Stimulated activated CD4-positive, alpha-beta T cell treated with anti-CD3 and anti-CD28 coated beads, Interleukin-12 subunit alpha, Interleukin-12 subunit beta, amount 100 ng/mL, for 24 hours (primary cell): ENCODE results near the gene SIAH2.

Source experiments
- DNase-seq, 2 experiments: peaks; one replicate each; pipeline ENCODE4 v3.0.0-alpha.2; 2020; ENCODE audit warnings: low read depth in 2 of 2

The SIAH2 gene

DNA sequence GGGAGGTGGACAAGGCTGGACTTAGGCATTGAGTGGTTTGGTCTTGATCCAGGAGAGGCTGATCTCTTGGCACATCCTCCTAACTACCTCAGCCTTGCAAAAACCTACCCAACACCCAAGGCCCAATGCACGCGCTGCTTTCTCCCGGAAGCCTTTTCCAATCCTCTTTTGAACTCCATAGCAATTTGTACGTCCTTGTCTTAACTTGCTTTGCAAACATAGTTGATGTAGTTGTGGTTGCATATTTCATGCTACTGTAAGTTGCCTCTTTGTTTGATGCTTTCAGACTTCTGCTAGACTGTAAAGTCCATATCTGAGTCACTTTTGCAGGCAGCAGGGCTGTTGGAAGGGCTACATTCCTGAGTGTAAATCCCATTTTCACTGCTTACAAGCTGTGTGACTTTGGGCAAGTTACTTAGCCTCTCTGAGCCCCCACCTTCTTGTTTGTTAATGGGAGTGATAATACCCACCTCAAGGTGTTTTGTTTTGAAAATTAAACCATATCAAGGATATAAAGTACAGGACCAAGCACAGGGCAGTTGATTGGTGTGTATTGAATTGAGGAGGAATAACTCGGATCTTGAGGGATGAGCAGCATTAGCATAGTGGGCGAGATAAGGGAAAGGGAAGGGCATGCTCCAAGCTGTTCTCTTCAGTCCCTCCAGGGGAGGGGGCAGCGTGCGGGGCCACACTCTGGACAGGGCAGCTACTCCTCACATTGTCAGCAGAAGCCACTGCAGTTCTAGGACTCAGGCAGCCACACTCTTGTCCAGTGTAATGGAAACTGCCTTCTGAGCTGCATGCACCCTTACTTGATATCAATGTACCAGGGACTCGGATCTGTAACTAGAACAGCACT lies 28.8 kb downstream of the SIAH2 start:
- DNase-seq, result no peak

DNA sequence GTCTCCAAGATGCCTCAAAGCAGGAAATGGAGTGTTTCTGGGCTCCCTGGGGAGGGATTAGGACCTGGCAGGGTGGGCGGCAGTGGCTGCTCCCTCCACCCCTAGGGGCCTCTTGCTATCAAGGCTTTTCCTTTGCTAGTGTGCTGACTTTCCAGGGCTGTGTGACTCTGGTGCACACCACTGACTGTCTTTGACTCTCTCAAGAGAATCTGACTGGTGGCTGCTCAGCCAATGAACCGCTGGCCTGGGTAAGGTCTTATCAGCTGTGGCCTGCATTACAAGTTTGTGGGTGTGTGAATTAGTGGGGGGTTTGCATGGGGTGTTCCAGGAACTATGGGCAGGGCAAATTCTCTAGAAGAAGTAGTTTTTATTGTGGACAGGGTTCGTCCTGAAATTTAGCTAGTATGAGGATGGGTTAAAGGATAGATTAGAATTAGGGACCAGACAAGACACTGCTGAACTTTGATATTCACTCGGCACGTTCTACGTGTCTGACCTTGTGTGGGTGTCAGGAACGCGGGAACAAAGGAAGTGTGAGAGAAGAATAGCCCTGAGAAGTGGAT lies 29.5 kb downstream of the SIAH2 start:
- DNase-seq, result no peak

DNA sequence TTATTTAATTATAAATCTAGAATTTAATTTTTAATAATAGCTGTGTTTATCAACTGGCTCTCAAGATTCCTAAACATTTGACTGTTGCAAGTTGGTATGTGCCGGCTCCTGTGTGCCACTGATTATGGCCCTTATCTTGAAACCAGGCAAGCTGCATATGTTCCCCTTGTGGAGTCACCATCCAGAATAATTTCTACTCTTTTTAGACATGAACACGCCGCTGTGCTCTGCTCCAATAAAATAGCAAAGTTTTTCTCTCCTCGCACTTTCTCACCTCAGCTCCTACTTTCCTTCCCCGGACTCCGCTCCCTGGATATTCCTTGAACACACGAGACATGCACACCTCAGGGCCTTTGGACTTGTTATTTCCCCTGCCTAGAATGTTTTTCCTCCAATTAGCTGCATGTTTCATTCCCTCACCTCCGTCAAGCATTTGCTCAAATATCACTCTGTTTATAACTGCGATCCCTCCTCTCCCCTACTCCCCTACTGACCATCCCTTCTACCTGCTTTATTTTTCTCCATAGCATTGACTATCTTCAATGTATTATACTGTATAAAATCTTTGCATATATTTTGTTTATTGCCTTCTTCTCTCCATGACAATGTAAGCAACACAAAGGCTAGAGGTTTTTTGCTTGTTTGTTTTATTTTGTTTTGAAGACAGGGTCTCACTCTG lies 33.1 kb downstream of the SIAH2 start:
- no peak for DNase-seq

DNA sequence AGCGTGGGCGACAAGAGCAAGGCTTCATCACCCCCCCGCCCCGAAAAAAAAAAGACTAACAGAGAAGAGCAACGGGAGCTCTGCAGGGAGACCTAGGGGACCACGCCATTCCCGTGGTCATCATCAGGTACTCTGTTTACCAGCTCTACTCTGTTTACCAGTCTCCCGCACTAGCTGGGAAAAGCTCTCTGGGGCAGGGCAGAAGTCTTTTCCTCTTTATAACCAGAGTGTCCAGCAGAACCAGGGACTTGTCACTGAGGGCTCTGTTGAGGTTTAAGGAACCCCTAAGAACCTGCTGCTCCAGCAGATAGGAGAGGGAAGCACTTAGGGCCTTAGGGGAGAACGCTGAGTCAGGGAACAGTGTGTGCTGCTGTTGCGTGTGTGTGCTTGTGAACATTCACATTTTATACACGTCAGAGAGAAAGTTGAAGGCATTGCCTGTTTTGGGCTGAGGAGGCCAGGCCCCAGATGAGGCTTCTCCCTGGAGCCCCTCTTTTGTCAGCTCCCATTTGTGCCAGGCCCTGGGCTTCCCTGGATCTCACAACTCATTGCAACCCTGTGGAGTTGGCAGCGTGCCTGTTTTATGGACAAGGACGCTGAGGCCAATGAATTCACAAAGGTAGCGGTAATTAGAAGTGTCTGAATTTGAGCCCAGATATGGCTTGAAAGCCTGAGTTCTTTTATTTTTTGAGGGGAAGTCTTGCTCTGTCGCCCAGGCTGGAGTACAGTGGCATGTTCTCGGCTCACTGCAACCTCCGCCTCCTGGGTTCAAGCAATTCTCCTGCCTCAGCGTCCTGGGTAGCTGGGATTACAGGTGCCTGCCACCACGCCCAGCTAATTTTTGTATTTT lies 35.1 kb downstream of the SIAH2 start:
- no peak for DNase-seq

DNA sequence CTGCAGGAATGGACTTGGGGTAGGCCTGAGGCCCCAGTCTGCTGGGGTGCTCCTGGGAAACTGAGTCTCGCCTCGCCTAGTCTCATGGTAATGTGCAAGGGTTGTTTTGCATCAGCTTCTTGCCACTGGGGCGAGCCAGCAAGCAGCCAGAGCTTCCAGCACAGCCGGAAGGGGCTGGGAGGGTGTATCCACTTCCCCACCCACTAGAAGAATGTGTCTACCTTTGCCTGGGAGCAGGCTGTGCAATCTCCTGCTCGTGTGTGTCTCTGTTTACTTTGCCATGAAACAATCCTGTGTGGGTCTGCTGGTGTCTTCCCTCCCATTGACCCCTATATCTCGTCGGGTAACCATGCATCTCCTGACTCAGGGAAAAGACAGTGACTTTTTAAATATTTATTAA lies 37.4 kb downstream of the SIAH2 start:
- DNase-seq, result no peak

DNA sequence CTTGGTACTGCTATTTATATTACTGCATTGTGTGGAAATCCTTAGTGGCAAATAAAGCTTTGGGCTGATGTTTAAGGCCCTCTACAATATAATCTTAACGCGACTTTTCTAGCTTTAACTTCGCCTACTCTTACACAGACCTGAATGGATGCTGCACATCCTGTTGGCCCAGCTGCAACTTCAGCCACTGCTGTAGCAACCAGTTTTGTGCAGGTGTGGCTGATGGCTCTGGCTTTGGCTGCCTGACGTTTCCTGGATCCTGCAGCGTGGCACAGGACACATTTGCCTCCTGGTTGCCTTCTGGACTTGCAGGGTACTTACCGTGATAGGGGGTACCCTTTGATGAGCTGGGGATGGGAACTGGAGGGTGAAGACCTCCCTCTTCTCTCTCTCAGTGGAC lies 39.0 kb downstream of the SIAH2 start:
- DNase-seq, result no peak

DNA sequence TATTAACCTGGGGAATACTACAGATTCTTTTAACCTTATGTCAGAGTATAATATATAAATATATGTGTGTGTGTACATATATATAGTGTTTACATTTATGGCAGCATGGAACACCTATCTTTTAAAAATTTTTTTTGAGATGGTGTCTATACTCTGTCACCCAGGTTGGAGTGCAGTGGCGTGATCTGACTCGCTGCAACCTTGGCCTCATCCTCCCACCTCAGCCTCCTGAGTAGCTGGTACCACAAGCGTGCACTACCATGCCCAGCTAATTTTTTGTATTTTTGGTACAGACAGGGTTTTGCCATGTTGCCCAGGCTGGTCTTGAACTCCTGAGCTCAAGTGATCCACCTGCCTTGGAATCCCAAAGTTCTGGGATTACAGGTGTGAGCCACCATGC lies 40.7 kb downstream of the SIAH2 start:
- DNase-seq, result no peak

DNA sequence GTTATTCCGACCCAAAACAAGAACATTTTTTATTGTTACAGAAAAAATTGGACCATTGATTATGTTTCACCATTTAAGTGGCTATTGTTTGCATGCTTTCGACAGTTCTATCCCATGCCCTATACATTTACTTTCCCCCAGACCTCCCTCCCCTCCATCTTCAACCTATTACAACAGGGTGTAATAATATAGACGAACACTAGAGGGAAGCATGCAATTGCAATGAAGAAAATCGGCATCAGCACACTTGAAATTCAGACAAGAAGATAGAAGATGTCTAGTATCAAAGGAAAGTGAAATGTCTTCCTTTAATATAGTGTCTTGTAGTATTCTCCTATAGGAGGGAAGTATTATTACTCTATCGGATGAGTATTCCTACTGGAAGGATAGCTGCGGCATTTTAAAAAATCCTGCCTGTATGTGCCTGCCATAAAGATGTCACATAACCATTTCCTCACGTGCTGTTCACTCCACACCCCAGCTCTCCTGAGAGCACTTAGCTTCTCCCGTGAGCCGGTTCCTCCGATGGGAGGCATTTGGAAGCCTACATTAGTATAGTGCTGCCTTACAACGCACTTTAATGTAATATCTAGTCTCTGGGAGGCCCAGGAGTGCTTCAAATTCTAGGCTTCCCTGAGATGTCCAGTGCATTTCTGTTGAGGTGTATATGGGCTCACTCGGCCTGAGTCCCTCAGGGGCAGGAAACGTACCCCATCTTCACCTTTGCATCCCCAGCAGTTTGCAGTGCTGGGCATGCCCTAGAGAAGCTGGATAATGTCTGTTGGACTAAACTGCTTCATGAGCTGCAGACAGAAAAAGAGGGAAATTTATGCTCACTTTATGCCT lies 41.5 kb downstream of the SIAH2 start:
- DNase-seq, result no peak

DNA sequence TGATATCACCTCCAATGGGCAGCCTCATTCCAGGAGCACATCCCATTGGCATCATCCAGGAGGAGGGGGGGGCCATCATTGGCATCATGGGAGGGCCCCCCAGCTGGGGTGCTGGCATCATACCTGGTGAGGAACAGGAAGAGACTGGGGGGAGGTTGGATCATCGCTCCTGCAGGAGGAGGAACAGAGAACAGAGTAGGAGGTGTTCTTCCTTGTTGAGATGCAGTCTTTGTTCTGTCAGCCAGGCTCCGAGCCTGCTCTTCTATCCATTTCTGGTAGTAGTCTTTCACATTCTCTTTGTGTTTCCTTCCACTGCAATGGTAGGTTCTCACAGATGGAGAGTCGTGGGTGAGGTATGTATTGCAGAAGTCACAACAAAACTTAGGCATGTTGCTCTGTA lies 42.5 kb downstream of the SIAH2 start:
- no peak for DNase-seq

DNA sequence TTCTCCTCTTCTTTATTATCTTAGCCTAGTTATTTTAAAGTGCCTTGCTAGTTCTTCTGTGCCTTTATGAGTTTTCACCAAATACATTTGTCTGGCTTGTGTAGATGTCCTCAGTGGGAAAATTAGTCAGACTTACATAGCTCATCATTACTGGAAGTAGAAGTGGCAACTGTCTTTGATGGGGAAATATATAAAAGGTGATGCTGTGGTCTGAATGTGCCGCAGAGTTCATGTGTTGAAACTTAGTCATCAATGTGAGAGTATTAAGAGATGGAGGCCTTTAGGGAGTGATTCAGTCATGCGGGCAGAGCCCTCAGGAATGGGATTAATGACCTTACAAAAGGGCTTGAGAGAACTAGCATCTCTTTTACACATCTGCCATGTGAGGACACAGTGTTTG lies 52.9 kb downstream of the SIAH2 start:
- no peak for DNase-seq

DNA sequence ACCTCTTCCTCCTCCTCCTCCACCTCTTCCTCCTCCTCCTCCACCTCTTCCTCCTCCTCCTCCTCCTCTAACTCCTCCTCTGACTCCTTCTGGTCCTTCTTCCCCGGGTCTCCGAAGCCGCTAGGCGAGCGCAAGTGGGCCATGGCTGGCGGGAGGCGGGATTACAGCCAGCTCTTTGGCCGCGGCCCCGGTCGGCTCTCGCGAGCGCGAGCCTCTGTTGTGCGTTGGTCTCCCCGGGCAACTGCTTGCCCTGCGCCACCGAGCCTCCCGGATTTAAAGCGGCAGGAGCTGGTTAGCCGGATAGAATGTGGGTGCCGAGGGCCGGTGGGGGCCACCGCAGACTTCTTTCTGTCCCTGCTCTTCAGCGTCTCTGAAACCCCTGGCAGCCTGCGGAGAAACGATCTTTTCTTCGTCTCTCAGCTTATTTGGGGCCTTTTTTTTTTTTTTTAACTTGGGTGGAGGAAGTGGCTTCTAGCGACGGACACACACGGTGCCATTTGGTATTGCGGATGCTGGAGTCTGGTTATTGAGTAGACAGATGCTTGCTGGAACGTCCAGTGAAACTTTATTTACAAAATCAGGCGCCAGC lies 59.1 kb downstream of the SIAH2 start, which contains the start of gene ERICH6:
Gene ERICH6, minus strand, starts transcription at position 165 of the 589 bp plus-strand sequence. Its CDS starts 22 bp downstream, at position 143.
- DNase-seq, result peak; percentile 60 to 78

DNA sequence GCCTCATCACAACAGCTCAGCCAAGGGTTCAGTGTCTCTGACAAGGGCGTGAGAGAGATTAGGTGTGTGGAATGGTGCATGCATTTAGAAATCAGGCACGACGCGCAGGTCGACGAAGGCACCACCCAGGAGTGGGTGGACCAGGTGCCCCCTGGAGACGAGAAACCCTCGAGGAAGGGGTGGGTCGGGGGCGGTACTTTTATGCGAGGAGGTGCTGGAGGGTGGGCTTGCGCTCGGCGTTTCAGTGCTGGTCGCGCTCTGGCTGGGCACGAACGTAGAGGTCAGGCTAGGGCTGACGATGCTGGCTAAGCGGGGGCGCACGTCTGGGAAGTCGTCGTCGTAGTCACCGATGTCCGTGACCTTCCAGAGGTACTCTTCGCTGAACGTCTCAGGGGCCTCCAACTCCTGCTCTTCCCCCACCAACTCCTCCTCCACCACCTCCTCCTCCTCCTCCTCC lies 59.6 kb downstream of the SIAH2 start:
- DNase-seq, result peak in 1 of 2 experiments; percentile 19

DNA sequence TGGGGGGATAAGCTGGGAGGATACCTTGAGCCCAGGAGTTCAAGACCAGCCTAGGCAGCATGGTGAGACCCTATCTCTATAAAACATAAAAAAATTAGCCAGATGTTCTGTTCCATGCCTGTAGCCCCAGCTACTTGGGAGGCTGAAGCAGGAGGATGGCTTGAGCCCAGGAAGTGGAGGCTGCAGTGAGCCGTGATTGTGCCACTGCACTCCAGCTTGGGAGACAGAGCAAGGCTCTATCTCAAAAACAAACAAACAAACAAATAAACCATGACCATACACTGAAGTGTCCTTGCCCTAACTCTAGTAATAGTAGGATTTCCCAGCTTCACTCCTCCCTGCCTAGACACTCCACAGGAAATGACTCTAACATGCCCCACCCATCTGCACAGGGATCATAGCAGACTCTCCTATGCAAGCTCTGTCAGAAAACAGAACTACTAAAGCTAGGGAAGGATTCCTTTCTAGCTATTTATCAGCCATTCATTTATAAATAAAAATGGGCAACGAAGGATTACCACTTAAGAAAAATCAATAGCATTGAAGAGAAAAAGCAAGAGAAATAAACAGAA lies 63.8 kb downstream of the SIAH2 start:
- DNase-seq, result no peak

DNA sequence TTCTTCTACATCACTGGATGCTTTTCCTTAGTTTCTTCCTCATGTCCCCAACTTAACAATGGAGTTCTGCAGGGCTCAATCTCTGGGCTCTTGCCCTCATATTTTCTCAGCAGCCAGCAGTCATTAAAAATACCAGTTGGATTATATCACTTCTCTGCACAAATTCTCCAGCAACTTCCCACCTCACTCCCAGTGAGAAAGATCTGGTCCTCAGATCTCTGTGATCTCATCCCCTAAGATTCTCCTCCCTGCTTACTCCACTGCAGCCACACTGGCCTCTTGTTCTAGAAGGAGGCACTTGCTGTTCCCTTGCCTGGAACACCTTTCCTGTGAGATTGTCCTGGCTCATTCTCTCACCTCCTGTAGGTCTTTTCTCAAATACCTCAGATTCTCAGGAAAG lies 65.3 kb downstream of the SIAH2 start:
- DNase-seq, result no peak

DNA sequence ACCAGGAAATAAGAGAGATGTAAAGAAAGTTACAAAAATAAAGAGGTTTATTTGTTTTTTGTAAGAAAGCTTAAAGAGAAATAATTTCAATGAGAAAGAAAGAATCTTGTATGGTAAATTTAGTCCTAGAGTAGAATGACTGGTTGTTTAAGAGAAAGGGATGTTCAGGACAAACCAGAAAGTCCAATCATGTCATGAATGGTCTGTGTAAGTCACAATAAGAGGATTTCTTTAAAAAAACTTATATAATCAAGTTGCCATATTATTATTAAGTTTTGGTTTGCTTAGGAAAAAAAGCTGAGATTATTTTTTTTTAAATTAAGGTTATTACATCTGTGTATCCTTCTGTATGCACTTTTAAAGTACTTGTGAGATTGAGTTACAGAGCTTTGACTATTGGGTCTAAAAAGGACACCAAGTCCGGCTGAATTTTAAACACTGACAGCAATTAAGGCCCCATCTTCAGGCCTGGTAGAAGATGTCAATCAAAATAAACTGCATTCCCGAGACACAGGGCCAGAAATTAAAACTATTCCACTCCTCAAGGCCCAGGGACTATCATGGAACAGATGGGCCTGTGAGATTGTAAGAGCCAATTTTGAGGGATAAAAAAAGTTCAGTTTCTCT lies 71.4 kb downstream of the SIAH2 start:
- no peak for DNase-seq
